NCI-H2196 (cell line): Measurements from ENCODE around the gene RAD50.
"Not testable (repeated sequence)": the region's sequence is repeated elsewhere in the genome, so short reads cannot be mapped to it uniquely, and the experiment has no call there.

Source experiments
- DNase-seq: peaks from one replicate; lab custom pipeline; 2025; ENCODE audit not compliant: unreplicated experiment; lab: John Stamatoyannopoulos, UW

RAD50 gene

DNA sequence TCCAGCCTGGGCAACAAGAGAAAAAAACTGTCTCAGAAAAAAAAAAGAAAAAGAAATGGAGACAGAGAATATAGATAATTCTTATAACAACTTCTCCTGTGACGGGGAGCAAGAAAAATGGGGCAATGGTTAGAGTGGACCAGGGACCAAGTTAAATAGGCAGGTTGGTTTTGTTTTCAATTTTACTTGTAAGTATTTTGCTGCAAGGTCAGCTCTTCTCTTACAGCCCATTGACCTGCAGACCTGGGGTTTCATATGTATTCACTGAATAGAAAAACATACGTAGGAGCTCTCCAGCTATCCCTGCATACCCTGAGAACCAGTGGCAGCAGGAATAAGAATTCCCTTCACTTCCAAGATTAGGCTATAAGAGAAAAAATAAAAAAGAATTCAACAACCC, 72.0 kb downstream of the RAD50 start:
- no peak for DNase-seq

GRCh38 chr5:132629230-132629944, 72.6 kb downstream of the RAD50 start:
- no peak for DNase-seq

DNA sequence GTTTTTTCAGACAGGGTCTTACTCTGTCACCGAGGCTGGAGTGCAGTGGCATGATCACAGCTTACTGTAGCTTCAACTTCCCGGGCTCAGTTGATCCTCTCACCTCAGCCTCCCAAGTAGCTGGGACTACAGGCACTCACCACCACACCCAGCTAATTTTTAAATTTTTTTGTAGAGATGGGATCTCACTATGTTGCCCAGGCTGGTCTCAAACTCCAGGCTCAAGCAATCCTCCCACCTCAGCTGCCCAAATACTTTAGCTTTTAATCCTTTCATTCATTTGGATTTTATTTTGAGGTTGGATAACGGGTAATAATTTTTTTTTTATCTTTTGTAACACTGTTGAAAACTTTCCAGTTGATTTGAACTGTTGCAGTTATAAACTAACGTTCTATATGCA, 76.8 kb downstream of the RAD50 start:
- DNase-seq: not testable (repeated sequence)

GRCh38 chr5:132635873-132636272, 79.1 kb downstream of the RAD50 start:
- no peak for DNase-seq

- DNase-seq: no peak
These were observed 80.5 kb downstream of the RAD50 start for GRCh38 chr5:132637241-132637640.

GRCh38 chr5:132639706-132640130, 82.9 kb downstream of the RAD50 start:
- DNase-seq: no peak

GRCh38 chr5:132640613-132641012, 83.8 kb downstream of the RAD50 start:
- no peak for DNase-seq

- no peak for DNase-seq
These were observed 84.5 kb downstream of the RAD50 start for GRCh38 chr5:132641241-132641723.

DNA sequence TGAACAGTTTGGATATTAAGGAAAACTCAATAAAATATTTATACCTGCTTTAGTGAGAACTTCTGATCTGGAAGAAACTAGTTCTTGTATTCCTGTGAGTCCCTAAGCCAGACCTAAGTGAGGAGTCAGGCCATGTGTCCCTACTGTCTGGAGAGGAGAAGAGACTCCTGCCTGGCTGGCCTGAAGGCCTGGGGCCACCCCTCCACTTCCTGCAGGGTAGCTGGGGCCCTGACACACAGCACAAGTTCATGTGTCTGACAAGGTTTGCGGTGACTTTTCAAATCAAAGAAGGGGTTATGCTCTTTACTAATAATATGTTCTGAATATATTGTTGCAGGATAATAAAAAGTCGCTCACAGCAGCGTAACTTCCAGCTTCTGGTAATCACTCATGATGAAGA, 85.1 kb downstream of the RAD50 start:
- no peak for DNase-seq

- no peak for DNase-seq
These were observed 87.4 kb downstream of the RAD50 start for GRCh38 chr5:132644177-132644576.

DNA sequence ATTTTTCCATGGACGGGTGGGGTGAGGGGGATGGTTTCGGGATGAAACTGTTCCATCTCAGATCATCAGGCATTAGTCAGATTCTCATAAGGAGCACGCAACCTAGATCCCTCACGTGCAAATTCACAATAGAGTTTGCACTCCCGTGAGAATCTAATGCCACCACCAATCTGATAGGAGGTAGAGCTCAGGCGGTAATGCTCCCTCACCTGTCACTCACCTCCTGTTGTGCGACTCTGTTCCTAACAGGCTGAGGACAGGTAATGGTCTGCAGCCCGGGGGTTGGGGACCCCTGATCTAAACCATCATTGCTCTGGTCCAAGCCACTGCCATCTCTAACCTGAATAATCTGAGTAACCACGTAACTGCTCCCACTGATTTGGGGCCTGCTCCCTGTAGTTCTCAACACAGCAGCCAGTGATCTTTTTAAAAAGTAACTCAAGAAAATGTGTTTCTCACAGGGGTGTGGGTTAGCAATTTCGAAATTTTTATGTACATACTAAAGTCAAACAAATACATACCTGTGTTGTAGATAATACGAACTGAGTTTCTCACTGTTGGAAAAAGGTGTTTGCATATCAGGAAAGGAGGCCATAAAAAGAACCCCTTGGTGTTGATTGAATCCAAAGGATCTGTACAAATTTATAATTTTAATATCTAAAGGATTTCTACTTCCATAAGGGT, 89.9 kb downstream of the RAD50 start:
- no peak for DNase-seq

DNA sequence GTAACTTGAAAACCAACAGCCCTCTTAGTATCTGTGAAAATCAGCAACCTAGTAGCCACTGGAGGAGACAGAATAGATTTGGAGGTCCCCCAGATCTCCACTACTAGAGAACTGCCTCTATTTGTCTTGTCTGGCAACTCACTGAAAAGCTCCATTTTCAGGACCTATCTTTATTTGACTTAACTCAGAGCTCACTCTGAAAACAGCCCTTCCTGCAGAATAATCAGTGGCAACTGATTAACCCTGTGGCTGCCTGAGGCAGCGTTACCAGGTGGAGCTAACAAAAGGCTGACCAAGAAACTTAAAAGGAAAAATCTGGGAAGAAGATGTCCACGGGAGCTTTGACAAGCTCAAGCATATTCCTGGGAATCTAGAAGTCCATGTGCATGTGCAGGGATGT, 90.7 kb downstream of the RAD50 start:
- DNase-seq: no peak

DNA sequence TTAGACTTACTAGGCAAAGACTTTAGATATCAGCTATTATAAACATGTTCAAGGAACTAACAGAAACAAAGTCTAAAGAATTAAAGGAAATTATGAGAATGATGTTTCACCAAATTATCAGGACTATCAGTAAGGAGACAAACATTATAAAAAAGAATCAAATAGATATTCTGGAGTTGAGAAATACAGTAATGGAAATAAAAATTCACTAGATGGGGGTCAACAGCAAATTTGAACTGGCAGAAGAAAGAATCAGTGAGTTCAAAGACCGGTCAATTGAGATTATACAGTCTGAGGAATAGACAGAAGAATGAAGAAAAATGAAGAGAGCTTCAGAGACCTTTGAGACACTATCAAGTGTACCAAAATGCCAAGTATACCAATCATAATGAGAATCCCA, 91.6 kb downstream of the RAD50 start:
- DNase-seq: no peak

DNA sequence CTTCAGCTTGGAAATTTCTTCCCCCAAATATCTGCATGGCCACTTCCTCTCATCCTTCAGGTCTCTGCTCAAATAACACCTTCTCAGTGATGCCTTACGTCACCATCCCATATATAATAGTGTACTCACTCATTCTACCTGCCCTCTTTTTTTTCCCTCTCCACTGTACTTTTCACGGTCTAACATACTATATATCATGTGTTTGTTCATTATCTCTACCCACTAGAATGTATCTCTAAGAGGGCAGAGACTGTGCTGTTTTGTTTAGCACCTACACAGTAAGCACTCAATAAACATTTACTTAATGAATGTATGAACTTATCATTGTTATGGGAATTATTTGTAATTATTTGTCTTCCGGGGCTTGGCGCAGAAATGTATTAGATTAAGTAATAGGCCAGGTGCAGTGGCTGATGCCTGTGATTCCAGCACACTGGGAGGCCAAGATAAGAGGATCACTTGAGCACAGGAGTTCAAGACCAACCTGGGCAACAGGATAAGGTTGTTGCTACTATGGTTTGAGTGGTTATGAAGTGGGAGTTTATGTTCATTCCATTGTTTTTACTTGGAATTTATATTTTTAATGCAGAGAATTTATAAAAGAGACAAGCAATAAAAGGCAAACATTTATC, 95.2 kb downstream of the RAD50 start:
- no peak for DNase-seq

GRCh38 chr5:132653716-132654115, 96.9 kb downstream of the RAD50 start:
- no peak for DNase-seq

GRCh38 chr5:132655821-132656773, 99.3 kb downstream of the RAD50 start:
- no peak for DNase-seq

DNA sequence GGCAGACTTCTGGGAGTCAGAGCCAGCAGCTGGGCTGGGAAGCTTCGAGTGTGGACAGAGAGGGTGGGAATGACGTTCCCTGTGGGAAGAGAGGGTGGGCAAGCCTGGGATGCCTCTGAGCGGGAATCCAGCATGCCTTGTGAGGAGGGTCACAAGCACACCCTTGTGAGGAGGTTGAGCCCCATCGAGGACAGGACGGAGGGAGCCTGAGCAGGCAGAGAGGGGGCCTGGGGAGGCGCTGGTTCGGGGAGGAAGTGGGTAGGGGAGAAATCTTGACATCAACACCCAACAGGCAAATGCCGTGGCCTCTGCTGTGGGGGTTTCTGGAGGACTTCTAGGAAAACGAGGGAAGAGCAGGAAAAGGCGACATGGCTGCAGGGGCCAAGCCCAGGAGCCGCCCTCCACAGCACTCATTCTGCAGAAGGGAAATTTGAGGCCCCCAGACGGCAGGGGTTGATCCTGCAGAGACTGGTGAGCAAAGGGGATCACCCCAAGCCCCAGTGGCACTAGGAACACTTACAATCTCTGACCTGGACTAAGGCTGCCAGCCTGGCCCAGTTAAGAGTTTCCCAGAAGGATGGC, 100.1 kb downstream of the RAD50 start:
- DNase-seq: no peak

DNA sequence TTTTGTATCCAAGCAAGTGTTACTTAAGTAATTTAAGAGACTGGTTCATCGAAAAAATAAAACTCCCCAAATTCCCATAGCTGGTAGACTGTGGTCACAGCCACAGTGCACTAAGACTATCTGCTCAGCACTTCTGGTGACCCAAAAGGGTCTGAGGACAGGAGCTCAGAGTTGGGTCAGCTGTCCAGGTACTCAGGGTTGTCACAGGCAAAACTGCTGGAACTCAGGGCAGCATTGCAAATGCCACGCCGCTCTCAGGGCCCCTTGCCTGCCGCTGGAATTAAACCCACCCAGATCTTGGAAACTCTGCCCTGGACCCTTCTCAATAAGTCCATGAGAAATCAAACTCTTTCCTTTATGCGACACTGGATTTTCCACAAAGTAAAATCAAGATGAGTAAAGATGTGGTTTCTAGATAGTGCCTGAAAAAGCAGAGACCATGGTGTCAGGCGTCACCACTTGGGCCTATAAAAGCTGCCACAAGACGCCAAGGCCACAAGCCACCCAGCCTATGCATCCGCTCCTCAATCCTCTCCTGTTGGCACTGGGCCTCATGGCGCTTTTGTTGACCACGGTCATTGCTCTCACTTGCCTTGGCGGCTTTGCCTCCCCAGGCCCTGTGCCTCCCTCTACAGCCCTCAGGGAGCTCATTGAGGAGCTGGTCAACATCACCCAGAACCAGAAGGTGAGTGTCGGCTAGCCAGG, 101.1 kb downstream of the RAD50 start, which contains the start of gene IL13:
Gene IL13, plus strand, starts transcription at position 498 of the 705 bp plus-strand sequence. Its CDS starts 14 bp downstream, at position 512.
- no peak for DNase-seq

DNA sequence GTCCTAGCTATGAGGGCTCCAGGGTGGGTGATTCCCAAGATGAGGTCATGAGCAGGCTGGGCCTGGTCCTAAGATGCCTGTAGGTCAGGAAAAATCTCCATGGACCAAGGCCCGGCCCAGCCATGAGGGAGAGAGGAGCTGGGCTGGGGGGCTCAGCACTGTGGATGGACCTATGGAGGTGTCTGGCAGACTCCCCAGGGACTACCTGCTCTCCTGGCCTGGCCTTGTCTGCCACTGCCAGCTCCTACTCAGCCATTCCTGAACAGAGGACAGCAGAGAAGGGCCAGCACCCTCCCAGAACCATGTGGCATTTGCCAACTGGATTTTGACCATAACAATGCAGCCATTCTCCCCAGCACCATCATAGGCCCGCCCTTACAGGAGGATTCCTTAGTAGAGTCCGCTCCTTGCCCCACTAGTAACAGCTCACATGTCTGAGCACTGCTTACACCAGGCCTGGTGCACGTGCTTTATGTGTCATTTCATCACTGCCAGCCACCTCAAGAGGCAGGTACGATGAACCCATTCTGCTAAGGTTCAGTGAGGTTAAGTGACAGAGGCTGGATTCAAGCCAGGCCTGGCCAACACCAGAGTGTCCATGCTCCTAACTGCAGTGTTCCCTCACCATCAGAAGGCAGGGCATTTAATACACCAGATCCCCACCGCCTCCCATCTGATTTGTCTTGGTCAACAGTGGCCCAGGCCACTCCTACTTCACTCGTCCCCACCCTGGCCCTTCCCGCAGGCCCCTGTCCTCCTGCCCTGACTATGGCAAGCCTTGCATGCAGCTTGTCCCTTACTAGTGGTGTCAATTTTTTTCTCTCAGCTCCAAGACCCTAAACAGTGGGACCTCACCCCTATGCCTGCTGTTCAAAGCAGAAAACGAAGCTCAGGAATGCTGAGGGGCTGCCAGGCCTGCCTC, 101.9 kb downstream of the RAD50 start:
- DNase-seq: no peak
